ENCODE results near the gene CASZ1. TPM values are rescaled to one million over a fixed set of nuclear protein-coding genes. Genes with fewer than 3 reads are reported as not detected.

The CASZ1 gene
- total RNA-seq, 3 donors from 2014 or later (not counting 1 experiment from before 2014, with no cell fraction given), result 55.9 to 83.0 (median 70.6) TPM

DNA sequence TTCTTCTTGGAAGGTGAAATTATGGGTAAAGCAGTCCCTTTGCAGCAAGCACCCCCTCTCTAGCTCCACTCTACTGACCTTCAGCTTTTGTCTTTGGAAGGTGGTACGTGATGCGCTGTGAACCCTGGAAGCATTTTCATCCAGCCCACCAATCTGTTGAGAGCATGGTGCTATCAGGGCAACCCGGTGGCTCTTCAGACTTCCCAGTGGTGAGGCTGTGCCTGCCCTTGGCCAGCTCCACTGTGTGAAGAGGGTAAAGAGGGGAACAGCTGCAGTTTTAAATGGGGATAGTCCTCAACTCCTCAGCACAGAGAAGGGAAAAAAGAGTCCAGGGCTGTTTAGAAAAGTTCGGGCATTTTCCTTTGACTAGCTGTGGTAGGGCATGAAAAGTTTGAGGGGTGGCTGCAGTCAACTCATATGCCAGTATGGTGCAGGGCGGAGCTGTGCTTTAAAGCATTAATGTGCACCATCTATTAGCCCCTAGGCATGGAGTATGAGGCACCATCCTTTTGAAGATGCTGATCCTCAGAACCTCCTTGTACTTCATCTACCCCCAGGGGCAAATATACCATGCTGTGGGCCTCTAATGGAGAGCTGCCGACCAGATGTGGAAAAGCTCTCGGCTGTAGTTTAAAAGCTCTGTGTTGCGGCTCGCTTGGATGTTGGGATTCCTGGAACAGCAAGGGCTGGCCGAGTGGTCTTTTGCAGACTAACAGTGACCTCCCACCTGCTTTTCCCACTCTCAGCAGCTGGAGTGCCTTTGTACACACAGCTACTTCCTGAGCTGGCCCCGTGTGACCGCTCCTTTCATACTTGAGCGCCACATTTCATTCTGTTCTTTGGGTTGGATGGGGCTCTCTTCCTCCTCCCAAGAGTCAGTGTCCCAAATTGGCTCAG lies 198.7 kb downstream of the CASZ1 start:
- DNase-seq (no peak), ATAC-seq (no peak)
- Mint-ChIP-seq H3K27me3 (ENCODE audit: low read depth in 2 of 2) (no peaks in the 10 kb centered on the region), H3K27ac (no peak overlapping the region), H3K4me3 (no peak overlapping the region), H3K9me3 (no peaks in the 10 kb centered on the region), H3K36me3 (no peaks in the 10 kb centered on the region), H3K4me1 (peaks cover 5 to 12% of the 10 kb centered on the region in 2 donors)
- H3K4me3 ChIP-seq (ENCODE audit: low read length), result no peak overlapping the region
- no peaks in the 10 kb centered on the region for H3K9me3 ChIP-seq (ENCODE audit: control insufficient read depth, insufficient read depth, low read length)
- no peaks in the 10 kb centered on the region for H3K4me1 ChIP-seq (ENCODE audit: control insufficient read depth, insufficient read depth, low read length)
- H3K27me3 ChIP-seq (ENCODE audit: control insufficient read depth, insufficient read depth, low read length), result no peaks in the 10 kb centered on the region
- H3K27ac ChIP-seq (ENCODE audit: low read length), result no peak overlapping the region
- intact Hi-C loops (cut with micrococcal nuclease), result no loop called here
- TF ChIP-seq, protein P1, sequence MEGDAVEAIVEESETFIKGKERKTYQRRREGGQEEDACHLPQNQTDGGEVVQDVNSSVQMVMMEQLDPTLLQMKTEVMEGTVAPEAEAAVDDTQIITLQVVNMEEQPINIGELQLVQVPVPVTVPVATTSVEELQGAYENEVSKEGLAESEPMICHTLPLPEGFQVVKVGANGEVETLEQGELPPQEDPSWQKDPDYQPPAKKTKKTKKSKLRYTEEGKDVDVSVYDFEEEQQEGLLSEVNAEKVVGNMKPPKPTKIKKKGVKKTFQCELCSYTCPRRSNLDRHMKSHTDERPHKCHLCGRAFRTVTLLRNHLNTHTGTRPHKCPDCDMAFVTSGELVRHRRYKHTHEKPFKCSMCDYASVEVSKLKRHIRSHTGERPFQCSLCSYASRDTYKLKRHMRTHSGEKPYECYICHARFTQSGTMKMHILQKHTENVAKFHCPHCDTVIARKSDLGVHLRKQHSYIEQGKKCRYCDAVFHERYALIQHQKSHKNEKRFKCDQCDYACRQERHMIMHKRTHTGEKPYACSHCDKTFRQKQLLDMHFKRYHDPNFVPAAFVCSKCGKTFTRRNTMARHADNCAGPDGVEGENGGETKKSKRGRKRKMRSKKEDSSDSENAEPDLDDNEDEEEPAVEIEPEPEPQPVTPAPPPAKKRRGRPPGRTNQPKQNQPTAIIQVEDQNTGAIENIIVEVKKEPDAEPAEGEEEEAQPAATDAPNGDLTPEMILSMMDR (IDR thresholded peaks at IDR 0.05), result no peak
- 95% methylated on average over 13 of the region's 13 CpGs for WGBS (ENCODE audit: insufficient coverage)
- peaks cover 4% of the 10 kb centered on the region for H3K36me3 ChIP-seq (ENCODE audit: control insufficient read depth, insufficient read depth, low read length)

DNA sequence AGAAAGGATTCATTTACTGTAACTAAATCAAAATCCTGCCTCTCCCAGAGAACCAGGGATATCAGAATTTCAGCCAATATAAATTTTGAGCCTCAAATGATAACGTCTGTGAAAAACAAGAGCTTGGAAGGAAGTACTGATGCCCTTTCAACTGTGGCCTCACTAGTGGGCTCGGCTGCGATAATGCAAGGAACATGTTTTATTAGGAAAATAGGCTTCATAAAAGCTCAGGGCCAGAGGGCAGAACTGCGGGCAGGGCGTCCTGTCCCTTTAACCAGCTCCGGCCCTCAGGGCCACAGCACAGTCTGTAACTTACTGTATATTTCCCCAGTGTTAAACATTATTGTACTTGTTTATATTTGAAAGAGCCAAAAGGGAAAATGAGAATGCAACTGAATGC lies 199.7 kb downstream of the CASZ1 start:
- no peak overlapping the region for H3K4me3 Mint-ChIP-seq
- H3K4me3 ChIP-seq (ENCODE audit: low read length), result no peak overlapping the region
- no peaks in the 10 kb centered on the region for H3K4me1 ChIP-seq (ENCODE audit: control insufficient read depth, insufficient read depth, low read length)
- H3K27ac ChIP-seq (ENCODE audit: low read length), result no peak overlapping the region
- 98% methylated on average over 6 of the region's 6 CpGs for WGBS (ENCODE audit: insufficient coverage)
- peaks cover 5 to 12% of the 10 kb centered on the region in 2 donors for H3K4me1 Mint-ChIP-seq
- H3K27ac Mint-ChIP-seq, result no peak overlapping the region
- no peak for DNase-seq
- TF ChIP-seq, protein P1 (IDR thresholded peaks at IDR 0.05), result no peak
- no peaks in the 10 kb centered on the region for H3K27me3 ChIP-seq (ENCODE audit: control insufficient read depth, insufficient read depth, low read length)
- no peaks in the 10 kb centered on the region for H3K27me3 Mint-ChIP-seq (ENCODE audit: low read depth in 2 of 2)
- intact Hi-C loops (cut with micrococcal nuclease), result no loop called here
- H3K36me3 Mint-ChIP-seq, result no peaks in the 10 kb centered on the region
- no peaks in the 10 kb centered on the region for H3K9me3 Mint-ChIP-seq
- H3K36me3 ChIP-seq (ENCODE audit: control insufficient read depth, insufficient read depth, low read length), result peaks cover 4% of the 10 kb centered on the region
- no peaks in the 10 kb centered on the region for H3K9me3 ChIP-seq (ENCODE audit: control insufficient read depth, insufficient read depth, low read length)
- no peak for ATAC-seq

DNA sequence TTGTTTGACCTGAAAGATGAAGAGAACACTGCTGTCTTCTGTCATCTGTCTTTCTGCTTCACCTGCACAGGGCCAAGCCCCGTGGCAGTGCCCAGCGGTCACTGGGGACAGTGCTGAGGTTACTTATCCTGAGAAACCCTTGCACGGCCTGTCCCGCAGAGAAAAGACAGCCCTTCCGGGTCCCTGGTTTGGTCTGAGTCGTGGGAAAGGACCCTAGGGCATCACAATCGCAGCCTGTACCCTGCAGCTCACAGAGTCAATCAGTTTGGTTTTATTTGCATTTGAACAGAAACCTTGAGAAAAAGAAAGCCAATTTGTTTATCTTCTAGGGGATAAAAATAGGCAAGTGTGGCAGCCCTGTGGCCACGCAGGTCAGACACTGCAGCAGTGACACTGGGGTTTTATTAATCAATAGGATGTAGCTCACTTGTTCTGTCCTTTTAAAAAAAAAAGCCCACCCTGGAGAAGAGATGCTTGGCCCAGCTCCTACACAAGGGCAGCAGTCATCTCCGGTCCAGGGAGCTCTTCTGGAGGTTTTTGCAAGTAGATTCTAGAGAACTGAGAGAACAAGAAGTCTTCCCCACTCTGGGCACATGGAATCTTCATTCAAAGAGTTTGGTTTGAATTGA lies 201.7 kb downstream of the CASZ1 start:
- no peaks in the 10 kb centered on the region for H3K4me1 ChIP-seq (ENCODE audit: control insufficient read depth, insufficient read depth, low read length)
- no peaks in the 10 kb centered on the region for H3K9me3 Mint-ChIP-seq
- H3K4me1 Mint-ChIP-seq, result peaks cover 12 to 19% of the 10 kb centered on the region in 2 donors
- no peaks in the 10 kb centered on the region for H3K36me3 ChIP-seq (ENCODE audit: control insufficient read depth, insufficient read depth, low read length)
- WGBS (ENCODE audit: insufficient coverage), result 88% methylated on average over 8 of the region's 9 CpGs
- DNase-seq, result no peak
- TF ChIP-seq, protein P1 (IDR thresholded peaks at IDR 0.05), result no peak
- no peaks in the 10 kb centered on the region for H3K9me3 ChIP-seq (ENCODE audit: control insufficient read depth, insufficient read depth, low read length)
- ATAC-seq, result no peak
- H3K27ac Mint-ChIP-seq, result no peak overlapping the region
- H3K27me3 ChIP-seq (ENCODE audit: control insufficient read depth, insufficient read depth, low read length), result no peaks in the 10 kb centered on the region
- H3K36me3 Mint-ChIP-seq, result no peaks in the 10 kb centered on the region
- no peaks in the 10 kb centered on the region for H3K27me3 Mint-ChIP-seq (ENCODE audit: low read depth in 2 of 2)
- no peak overlapping the region for H3K27ac ChIP-seq (ENCODE audit: low read length)
- no peak overlapping the region for H3K4me3 Mint-ChIP-seq
- H3K4me3 ChIP-seq (ENCODE audit: low read length), result no peak overlapping the region
- intact Hi-C loops (cut with micrococcal nuclease), result no loop called here
